RWPE2 (cell line): ENCODE results near the gene SVEP1.

Experiments used
- ATAC-seq: fragments of 200-7000 bp; cut with Tn5 transposase; 3 replicates; pipeline ENCODE4 v1.9.1; 2021; ENCODE audit warnings: low read depth
- DNase-seq: peaks from one replicate; pipeline ENCODE4 v3.0.0-alpha.2; 2020; ENCODE audit warnings: low spot score
- H3K27ac ChIP-seq: fragments of 450-650 bp; 2 replicates; pipeline ENCODE4 v1.5.1; 2017; ENCODE audit warnings: mild to moderate bottlenecking; ENCODE audit not compliant: poor library complexity, severe bottlenecking
- H3K27me3 ChIP-seq: fragments of 250-450 bp; sonication (Bioruptor Pico); 2 replicates; pipeline ENCODE4 v1.5.1; 2021; ENCODE audit warnings: mild to moderate bottlenecking, moderate library complexity; ENCODE audit not compliant: insufficient read depth, poor library complexity, severe bottlenecking
- H3K36me3 ChIP-seq: fragments of 250-450 bp; sonication (Bioruptor Pico); 2 replicates; pipeline ENCODE4 v1.5.1; 2020; ENCODE audit warnings: low read depth, mild to moderate bottlenecking, moderate library complexity
- H3K4me1 ChIP-seq: fragments of 250-450 bp; sonication (Bioruptor Pico); 2 replicates; pipeline ENCODE4 v1.5.1; 2021; ENCODE audit warnings: mild to moderate bottlenecking, moderate library complexity; ENCODE audit not compliant: insufficient read depth, poor library complexity, severe bottlenecking
- H3K4me3 ChIP-seq: fragments of 250-450 bp; sonication (Bioruptor Pico); 2 replicates; pipeline ENCODE4 v1.5.1; 2021; ENCODE audit warnings: mild to moderate bottlenecking, moderate library complexity; ENCODE audit not compliant: severe bottlenecking
- H3K9me3 ChIP-seq: fragments of 250-450 bp; sonication (Bioruptor Pico); 2 replicates; pipeline ENCODE4 v1.5.1; 2021; ENCODE audit warnings: mild to moderate bottlenecking, moderate library complexity; ENCODE audit not compliant: severe bottlenecking
- CTCF ChIP-seq: fragments of 450-650 bp; IDR thresholded peaks from one replicate; pipeline ENCODE4 v1.5.1; 2017; ENCODE audit warnings: mild to moderate bottlenecking, moderate library complexity; ENCODE audit not compliant: poor library complexity, severe bottlenecking

Gene SVEP1

GRCh38 chr9:110355911-110356310 lies 223.6 kb downstream of the SVEP1 start:
- H3K9me3 ChIP-seq, result no peaks in the 10 kb centered on the region
- no peak overlapping the region for H3K4me3 ChIP-seq
- H3K27me3 ChIP-seq, result no peaks in the 10 kb centered on the region
- no peaks in the 10 kb centered on the region for H3K36me3 ChIP-seq
- ATAC-seq (no peak), DNase-seq (no peak)
- no peak for TF ChIP-seq CTCF
- no peak overlapping the region for H3K27ac ChIP-seq
- peaks cover 6% of the 10 kb centered on the region for H3K4me1 ChIP-seq

- ATAC-seq (peak; percentile 95), DNase-seq (no peak)
Measured at GRCh38 chr9:110351009-110351467, 228.5 kb downstream of the SVEP1 start.

GRCh38 chr9:110346325-110346724 lies 233.2 kb downstream of the SVEP1 start:
- Histone ChIP-seq H3K27ac (no peak overlapping the region), H3K9me3 (no peaks in the 10 kb centered on the region), H3K27me3 (no peaks in the 10 kb centered on the region), H3K4me1 (peaks cover 7% of the 10 kb centered on the region), H3K4me3 (no peak overlapping the region), H3K36me3 (no peaks in the 10 kb centered on the region)
- no peak for ATAC-seq
- no peak for TF ChIP-seq CTCF
- DNase-seq, result no peak

More at GRCh38 chr9:110351009-110351467, 228.5 kb downstream of the SVEP1 start:
- no peak for TF ChIP-seq CTCF
- H3K36me3 ChIP-seq, result no peaks in the 10 kb centered on the region
- no peaks in the 10 kb centered on the region for H3K9me3 ChIP-seq
- no peaks in the 10 kb centered on the region for H3K27me3 ChIP-seq
- peak overlapping the region; percentile 43 for H3K27ac ChIP-seq
- peaks cover 9% of the 10 kb centered on the region for H3K4me1 ChIP-seq
- H3K4me3 ChIP-seq, result no peak overlapping the region

GRCh38 chr9:110344821-110345220 lies 234.7 kb downstream of the SVEP1 start:
- Histone ChIP-seq H3K27me3 (no peaks in the 10 kb centered on the region), H3K4me3 (no peak overlapping the region), H3K27ac (no peak overlapping the region), H3K9me3 (no peaks in the 10 kb centered on the region), H3K4me1 (no peaks in the 10 kb centered on the region), H3K36me3 (no peaks in the 10 kb centered on the region)
- no peak for TF ChIP-seq CTCF
- ATAC-seq (no peak), DNase-seq (no peak)

- no peak for ATAC-seq
Measured at GRCh38 chr9:110343551-110343950, 236.0 kb downstream of the SVEP1 start.

More at GRCh38 chr9:110343551-110343950, 236.0 kb downstream of the SVEP1 start:
- no peaks in the 10 kb centered on the region for H3K27me3 ChIP-seq
- H3K9me3 ChIP-seq, result no peaks in the 10 kb centered on the region
- no peak for TF ChIP-seq CTCF
- H3K27ac ChIP-seq, result no peak overlapping the region
- DNase-seq, result no peak
- no peak overlapping the region for H3K4me3 ChIP-seq
- no peaks in the 10 kb centered on the region for H3K4me1 ChIP-seq
- no peaks in the 10 kb centered on the region for H3K36me3 ChIP-seq
